GM19240 (cell line): ENCODE data around the gene ZNF319.
"Not testable (repeated sequence)": the region's sequence is repeated elsewhere in the genome, so short reads cannot be mapped to it uniquely, and the experiment has no call there.

ENCODE experiments used
- DNase-seq: peaks from one replicate; pipeline ENCODE4 v3.0.0; 2011; ENCODE audit warnings: low spot score; ENCODE audit not compliant: insufficient read length

Gene ZNF319

DNA sequence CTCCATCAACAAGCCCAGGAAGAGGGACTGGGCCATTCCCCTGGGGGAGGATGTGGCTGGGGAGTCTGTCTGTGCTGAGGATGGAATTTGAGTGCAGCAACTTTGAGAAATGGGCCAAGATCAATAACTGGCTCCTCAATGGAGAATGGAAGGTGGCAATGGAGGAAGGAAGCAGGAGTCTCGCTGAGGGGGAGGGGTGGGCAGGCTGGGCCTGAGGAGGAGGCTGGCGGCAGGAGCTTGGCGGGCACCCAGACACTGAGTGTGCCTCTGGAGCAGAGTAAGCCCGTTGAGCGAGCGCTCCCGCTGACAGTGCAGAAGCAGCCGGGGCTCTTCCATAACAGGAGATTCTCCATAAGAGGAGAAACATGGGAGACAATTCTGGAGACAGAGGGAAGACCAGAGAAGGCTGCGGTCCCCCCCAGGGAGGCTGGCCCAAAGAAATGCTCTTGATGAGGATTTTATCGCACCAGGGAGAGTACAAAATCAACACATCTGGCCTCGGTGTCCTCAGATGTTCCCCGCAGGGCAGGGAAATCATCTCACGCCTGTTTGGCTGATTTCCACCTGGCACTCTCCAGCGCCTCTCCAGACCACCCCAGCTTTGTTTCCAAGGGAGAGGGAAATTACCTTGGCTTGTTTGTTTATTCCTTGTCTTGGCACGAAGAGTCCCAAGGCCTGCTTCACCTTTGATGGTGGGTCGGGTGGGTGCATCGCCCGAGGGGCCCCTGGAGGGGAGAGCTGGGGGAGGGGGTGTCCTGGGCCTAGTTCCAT, 22.3 kb upstream of the ZNF319 start:
- no peak for DNase-seq

- DNase-seq, result no peak
Measured at GRCh38 chr16:58021661-58022551, 21.4 kb upstream of the ZNF319 start.

DNA sequence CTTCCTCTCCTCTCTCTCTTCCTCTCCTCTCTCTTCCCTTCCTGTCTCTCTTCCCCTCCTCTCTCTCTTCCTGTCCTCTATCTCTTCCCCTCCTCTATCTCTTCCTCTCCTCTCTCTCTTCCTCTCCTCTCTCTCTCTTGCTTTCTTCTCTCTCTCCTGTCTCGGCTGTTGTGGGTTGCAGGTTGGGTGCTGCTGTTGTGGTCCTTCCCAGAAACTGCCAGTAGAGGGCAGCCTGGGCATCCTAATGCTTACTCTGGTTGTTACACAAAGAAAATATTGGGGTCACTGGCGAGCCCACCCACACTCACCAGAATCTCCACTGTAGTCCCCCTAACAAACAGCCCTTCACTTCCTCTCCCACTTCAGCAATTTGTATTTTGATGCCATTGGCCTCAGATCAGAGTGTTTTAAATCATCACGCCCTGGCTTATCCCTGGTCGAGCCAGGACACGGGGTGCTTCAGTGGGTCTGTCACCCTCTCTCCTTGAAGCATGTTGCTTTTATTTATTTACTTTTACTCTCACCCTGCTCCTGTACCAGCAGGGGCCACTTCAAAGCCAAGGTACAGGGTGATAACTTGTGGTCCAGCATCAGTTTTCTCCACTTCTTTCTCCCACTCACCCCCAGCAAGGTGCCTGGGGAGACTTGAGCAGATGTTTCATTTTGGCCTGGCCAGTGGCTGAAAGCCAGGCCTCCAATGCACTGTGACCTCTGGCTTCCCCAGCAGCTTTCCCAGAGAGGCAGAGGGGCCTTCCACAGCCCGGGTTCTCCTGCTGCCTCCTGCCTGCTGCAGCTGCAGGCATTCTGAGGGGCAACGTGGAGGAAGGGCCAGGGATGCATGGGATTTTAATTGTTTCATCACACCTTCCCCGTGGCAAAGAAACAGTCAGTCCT, 20.4 kb upstream of the ZNF319 start:
- peak; percentile 61 for DNase-seq

DNA sequence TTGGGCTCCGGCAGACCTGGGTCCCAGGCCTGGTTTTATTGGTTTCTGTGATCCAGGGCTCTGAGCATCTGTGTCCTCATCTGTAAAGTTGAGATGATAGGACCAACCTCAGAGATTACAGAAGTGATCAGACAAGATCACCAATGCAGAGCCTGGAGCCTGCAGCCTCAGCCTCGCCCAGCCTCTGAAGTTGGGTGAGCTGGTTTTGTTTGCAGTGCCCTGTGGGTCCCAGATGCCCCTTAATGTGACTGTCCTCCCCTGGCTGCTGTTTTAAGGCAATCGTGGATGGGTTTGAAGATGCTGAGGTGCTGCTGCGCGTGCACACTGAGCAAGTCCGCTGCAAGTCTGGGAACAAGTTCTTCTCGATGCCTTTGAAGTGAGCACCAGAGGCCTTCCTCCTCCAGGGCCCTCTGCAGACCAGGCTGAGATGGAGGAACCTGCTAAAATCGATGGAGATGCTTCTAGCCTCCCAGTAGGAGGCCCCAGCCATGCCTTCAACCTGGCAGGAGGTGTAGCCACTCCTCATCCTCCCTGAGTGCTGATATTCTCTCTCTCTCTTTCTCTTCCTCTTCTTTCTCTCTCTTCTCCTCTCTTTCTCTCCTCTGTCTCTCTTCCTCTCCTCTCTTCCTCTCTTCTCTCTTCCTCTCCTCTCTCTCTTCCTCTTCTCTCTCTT, 19.5 kb upstream of the ZNF319 start:
- DNase-seq, result no peak

DNA sequence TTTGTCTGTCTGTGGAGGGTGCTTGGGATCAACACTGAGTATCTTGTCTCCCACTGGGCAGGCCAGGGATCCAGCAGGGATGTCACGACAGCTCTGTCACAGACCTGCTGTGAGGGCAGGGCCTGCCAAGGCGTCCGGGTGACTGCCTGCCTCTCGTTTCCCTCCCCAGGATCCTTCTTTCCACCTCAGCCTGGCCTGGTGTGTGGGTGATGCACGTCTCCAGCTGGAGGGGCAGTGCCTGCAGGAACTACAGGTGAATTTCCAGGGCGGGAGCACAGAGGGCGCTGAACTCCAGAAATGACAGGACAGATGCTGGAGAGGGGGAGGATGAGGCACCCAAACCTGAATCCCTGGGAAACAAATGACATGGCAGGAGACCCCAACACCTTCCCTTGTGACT, 18.3 kb upstream of the ZNF319 start:
- no peak for DNase-seq

DNA sequence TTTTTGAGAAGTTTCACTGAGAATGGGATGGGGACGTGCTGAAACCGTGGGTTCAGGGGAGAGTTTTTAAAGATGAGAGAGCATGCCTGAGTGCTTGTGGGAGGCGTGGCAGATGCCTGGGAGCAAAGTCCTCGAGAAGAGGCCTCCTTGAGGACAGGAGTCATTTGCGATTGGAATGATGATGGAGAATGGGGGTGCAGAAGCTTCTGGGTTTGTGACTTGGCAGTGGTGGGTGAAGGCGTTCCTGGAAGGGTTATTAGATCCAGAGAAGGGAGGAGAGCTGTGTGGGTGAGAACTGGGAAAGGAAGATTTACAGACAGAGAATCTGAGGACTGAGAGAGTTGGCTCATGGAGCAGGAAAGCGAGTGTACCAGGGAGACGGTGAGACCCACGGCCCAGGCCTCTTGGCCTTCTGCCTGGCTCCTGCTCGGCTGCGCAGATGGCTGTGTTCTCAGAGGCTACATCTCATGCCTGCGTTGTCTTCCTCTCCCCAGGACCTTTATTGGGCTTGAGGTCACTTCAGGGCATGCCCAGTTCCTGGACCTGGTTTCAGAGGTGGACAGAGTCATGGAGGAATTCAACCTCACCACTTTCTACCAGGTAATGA, 16.5 kb upstream of the ZNF319 start:
- no peak for DNase-seq

GRCh38 chr16:58013201-58013956, 12.9 kb upstream of the ZNF319 start:
- no peak for DNase-seq

DNA sequence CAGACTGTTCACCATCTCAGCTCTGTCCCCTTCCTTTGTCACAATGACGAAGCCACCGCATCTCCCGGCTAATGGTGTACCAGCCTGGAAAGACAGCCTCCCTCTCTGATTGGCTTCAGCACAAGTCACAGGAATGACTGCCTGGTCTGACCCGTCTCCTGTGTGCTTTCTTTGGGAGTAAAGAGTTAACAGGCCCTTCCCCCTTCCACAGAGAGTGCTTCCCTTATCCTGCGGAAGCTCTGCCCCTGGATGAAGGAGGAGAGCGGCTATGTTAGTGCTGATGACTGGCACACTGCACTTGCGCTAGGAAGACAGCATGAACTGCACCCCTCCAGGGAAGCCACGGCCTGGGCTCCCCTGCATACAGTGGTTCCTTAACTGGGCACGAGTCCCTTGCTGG, 12.0 kb upstream of the ZNF319 start:
- DNase-seq, result no peak

DNA sequence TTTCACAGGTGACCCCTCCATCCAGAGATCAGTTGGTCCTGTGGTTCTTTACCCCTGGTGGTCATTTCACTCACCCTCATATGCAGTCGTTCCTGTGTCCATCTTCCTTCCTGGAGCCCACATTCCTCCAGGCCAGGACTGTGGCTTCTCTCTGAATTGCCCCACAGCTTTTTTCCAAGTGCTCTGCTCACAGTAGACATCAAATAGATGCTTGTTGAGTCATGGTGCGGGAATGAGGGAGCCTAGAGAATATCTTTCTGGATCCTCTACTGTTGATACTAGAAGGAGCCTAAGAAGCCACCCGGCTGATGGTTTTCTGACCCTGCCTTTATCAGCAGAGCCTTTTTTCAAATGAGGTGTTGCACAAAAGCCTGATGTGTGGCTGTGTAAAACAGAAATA, 11.2 kb upstream of the ZNF319 start:
- no peak for DNase-seq

DNA sequence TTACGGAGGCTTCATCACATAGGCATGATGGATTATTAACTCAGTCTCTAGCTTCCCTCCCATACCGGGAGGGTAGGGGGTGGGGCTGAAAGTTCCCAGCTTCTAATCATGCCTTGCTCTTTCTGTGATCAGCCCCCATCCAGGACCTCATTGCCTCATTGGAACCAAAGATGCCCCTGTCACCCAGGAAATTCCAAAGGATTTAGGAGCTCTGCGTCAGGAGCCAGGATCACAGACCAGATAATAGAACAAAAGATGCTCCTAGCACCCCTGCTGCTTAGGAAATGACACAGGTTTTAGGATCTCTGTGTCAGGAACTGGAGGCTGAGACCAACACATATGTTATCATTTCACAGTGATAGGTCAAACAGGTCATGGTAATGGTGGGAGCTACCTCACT, 10.4 kb upstream of the ZNF319 start:
- DNase-seq, result no peak

DNA sequence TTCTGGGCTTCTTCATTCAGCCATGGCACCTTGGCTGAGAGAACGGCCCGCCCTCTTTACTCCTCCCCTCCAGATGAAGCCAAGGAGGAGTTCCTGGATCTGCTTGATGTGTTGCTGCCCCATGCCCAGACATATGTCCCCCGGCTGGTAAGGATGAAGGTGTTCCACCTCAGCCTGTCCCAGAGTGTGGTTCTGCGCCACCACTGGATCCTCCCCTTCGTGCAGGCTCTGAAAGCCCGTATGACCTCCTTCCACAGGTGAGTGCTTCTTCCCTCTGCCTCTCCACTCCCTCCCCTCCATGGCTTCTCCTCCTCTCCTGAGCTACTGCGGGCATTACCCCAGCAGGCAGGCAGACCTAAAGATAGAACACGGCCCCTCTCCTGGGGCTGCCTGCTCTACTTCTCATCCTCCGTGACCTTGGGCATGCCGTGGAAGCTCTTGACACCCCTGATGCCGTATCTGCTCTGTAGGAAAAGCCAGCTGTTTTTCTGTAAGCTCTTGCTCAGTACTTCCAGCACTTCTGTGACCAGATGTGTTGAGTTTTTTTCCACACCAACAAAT, 9.5 kb upstream of the ZNF319 start:
- no peak for DNase-seq

GRCh38 chr16:58004736-58005135, 4.3 kb upstream of the ZNF319 start:
- not testable (repeated sequence) for DNase-seq

DNA sequence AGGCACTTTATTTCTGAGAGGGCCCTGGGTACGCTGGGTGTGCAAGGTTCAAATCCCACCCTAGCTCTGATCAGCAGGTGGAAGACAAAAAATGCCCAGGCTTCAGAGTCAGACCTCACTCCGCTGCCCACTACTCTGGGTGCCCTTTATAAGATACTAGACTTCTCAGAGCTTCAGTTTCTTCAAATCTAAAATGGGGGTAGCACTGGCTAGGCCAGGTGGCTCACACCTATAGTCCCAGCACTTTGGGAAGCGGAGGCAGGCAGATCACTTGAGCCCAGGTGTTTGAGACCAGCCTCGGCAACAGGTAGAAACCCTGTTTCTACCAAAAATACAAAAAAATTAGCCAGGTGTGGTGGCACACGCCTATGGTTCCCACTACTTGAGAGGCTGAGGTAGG, 2.5 kb upstream of the ZNF319 start:
- no peak for DNase-seq

- no peak for DNase-seq
Measured at GRCh38 chr16:58002416-58002800, 1.9 kb upstream of the ZNF319 start.

- no peak for DNase-seq
Measured at GRCh38 chr16:58001781-58002415, 1.4 kb upstream of the ZNF319 start.

DNA sequence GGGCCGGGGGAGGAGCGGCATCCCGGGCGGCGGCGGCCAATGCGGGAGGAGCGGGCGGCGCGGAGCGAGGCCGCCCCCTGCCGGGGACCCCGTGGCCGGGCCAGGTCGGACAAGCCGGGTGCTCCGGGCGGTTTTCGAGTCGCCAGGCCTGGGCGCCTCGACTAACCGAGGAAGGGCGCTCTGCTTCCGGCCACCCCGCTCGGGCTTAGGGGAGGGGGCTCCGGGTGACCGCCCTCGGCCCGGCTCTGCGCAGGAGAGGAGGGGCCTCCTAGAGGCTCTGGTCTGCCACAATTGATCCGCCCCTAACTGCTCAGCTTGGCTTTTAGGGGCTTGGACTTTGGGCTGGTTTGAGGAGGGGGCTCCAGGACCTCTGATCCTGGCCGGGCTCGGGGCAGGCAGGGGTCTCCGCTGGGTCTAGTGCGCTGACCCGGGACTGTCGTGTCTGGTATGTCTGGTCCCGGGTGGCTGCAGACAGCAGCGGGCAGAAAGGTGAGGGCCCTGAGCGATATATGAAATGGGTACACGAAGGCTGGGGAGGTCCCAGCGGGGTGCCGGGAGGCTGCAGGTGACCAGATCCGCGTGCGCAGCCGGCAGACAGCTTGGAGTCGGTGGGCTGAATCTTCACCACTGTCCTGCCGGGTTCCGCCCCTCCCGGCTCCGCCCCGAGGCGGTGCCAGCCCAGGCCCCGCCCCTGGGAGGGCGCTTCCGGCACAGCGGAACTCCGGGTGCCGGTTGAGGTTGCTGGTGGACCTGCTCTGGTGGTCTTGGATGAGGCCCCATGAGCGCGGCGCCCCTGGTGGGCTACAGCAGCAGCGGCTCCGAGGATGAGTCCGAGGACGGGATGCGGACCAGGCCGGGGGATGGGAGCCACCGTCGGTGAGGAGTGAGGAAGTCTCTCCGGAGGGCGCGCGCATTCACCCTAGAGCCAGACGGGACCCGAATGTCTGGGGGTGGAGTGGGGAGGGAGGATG, 519 bp upstream of the ZNF319 start, which contains the start of gene USB1:
Gene USB1, plus strand, starts transcription at position 702 of the 971 bp plus-strand sequence. Its CDS starts 77 bp downstream, at position 779.
- peak; percentile 97 for DNase-seq

GRCh38 chr16:57999366-57999970, 1.0 kb downstream of the ZNF319 start:
- peak; percentile 33 for DNase-seq
